Measurements from ENCODE around the gene SSH3.

The SSH3 gene

GRCh38 chr11:67268081-67268961, 35.0 kb upstream of the SSH3 start:
- peak; percentile 85 for DNase-seq

- no peak for DNase-seq
Measured at GRCh38 chr11:67268962-67269268, 34.4 kb upstream of the SSH3 start.

GRCh38 chr11:67269401-67270255, 33.7 kb upstream of the SSH3 start:
- DNase-seq = no peak

- no peak for DNase-seq
Measured at GRCh38 chr11:67270256-67271204, 32.8 kb upstream of the SSH3 start.

GRCh38 chr11:67271205-67271540, 32.2 kb upstream of the SSH3 start:
- no peak for DNase-seq

GRCh38 chr11:67271541-67272284, 31.6 kb upstream of the SSH3 start:
- DNase-seq = peak; percentile 73

GRCh38 chr11:67272327-67273259, 30.7 kb upstream of the SSH3 start:
- peak; percentile 54 for DNase-seq

GRCh38 chr11:67273260-67273990, 29.9 kb upstream of the SSH3 start:
- DNase-seq = no peak

GRCh38 chr11:67274768-67275605, 28.3 kb upstream of the SSH3 start:
- DNase-seq = peak; percentile 1

- peak; percentile 37 for DNase-seq
Measured at GRCh38 chr11:67275606-67276409, 27.5 kb upstream of the SSH3 start.

GRCh38 chr11:67276781-67277230, 26.5 kb upstream of the SSH3 start:
- peak; percentile 55 for DNase-seq

GRCh38 chr11:67277231-67277961, 25.9 kb upstream of the SSH3 start:
- DNase-seq = peak; percentile 91

GRCh38 chr11:67278135-67278938, 25.0 kb upstream of the SSH3 start:
- DNase-seq = no peak

GRCh38 chr11:67278939-67279588, 24.3 kb upstream of the SSH3 start:
- DNase-seq = peak; percentile 0

- DNase-seq = no peak
Measured at GRCh38 chr11:67279589-67280340, 23.6 kb upstream of the SSH3 start.
